MM.1S (cell line): ENCODE data around the gene ZFHX3.

Source experiments
- DNase-seq: peaks from one replicate; pipeline ENCODE4 v3.0.0-alpha.2; 2015
- H2AFZ ChIP-seq: fragments of 300-600 bp; sonication (generic); 2 replicates; pipeline ENCODE4 v1.6.0; 2016; ENCODE audit warnings: antibody characterized with exemption, low read length
- H3F3A ChIP-seq: fragments of 300-600 bp; sonication (generic); 2 replicates; pipeline ENCODE4 v1.6.1; 2016; ENCODE audit warnings: mild to moderate bottlenecking, antibody characterized with exemption, low read length, moderate library complexity, mixed read lengths; ENCODE audit not compliant: insufficient read depth
- H3K27ac ChIP-seq: fragments of 300-600 bp; sonication (generic); 2 replicates; pipeline ENCODE4 v1.5.1; 2016; ENCODE audit warnings: mild to moderate bottlenecking, low read length
- H3K27me3 ChIP-seq: fragments of 300-600 bp; sonication (generic); replicated peaks from 2 replicates; pipeline ENCODE4 v1.6.0; 2016; ENCODE audit warnings: low read length; ENCODE audit not compliant: insufficient read depth
- H3K36me3 ChIP-seq: fragments of 300-600 bp; sonication (generic); replicated peaks from 2 replicates; pipeline ENCODE4 v1.6.1; 2016; ENCODE audit warnings: mild to moderate bottlenecking, low read length, mixed read lengths; ENCODE audit not compliant: insufficient read depth
- H3K4me1 ChIP-seq: fragments of 300-600 bp; sonication (generic); 2 replicates; pipeline ENCODE4 v1.6.1; 2016; ENCODE audit warnings: low read length, mixed read lengths
- H3K4me2 ChIP-seq: fragments of 300-600 bp; sonication (generic); 2 replicates; pipeline ENCODE4 v1.6.0; 2016; ENCODE audit warnings: low read depth, low read length
- H3K4me3 ChIP-seq: fragments of 300-600 bp; sonication (generic); 2 replicates; pipeline ENCODE4 v1.5.1; 2016; ENCODE audit warnings: low read length, mixed read lengths
- H3K79me2 ChIP-seq: fragments of 300-600 bp; sonication (generic); 2 replicates; pipeline ENCODE4 v1.6.1; 2016; ENCODE audit warnings: mixed run types, low read length, mixed read lengths
- H3K9ac ChIP-seq: fragments of 300-600 bp; sonication (generic); 2 replicates; pipeline ENCODE4 v1.6.1; 2016; ENCODE audit warnings: low read length, mixed read lengths
- H3K9me2 ChIP-seq: fragments of 300-600 bp; sonication (generic); replicated peaks from 2 replicates; pipeline ENCODE4 v1.6.1; 2016; ENCODE audit warnings: mild to moderate bottlenecking, low read length, mixed read lengths; ENCODE audit not compliant: insufficient read depth
- H3K9me3 ChIP-seq: fragments of 300-600 bp; sonication (generic); replicated peaks from 2 replicates; pipeline ENCODE4 v1.6.1; 2016; ENCODE audit warnings: mild to moderate bottlenecking, low read length, mixed read lengths; ENCODE audit not compliant: insufficient read depth
- H4K20me1 ChIP-seq: fragments of 300-600 bp; sonication (generic); 2 replicates; pipeline ENCODE4 v1.6.1; 2016; ENCODE audit warnings: mild to moderate bottlenecking, low read length, moderate library complexity, mixed read lengths; ENCODE audit not compliant: insufficient read depth
- EZH2 ChIP-seq: fragments of 300-600 bp; sonication (generic); optimal IDR thresholded peaks from 2 replicates; pipeline ENCODE3; 2017; ENCODE audit warnings: low read depth, mild to moderate bottlenecking, antibody characterized with exemption, low read length, mixed read lengths
- EZH2phosphoT487 ChIP-seq: fragments of 300-600 bp; sonication (generic); IDR thresholded peaks from 2 replicates; pipeline ENCODE4 v1.6.1; 2018; ENCODE audit warnings: antibody characterized with exemption, low read length
- TF ChIP-seq, protein P1 (sequence below): fragments of 300-600 bp; sonication (generic); IDR thresholded peaks from 2 replicates; pipeline ENCODE4 v1.5.1; 2016; ENCODE audit warnings: antibody characterized with exemption, low read length, mixed read lengths

The ZFHX3 gene

DNA sequence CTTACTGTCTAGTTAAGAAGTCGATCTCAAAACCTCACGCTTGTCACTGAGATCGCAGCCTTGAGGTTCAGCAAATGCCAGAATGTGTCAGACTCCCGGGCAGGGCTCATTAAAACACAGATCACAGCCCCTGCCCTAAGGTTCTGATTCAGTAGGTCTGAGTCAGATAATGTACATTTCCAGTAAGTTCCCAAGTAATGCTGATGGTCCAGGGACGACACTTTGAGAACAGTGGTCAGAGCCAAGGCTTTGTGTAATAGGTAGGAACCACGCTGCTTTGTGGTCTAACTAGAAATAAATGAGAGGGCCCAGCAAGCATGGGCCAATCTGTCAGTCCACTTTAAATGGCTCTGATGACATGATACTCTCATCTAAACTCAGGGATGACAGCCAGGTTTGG is 228.6 kb downstream of the ZFHX3 start:
- no peaks in the 10 kb centered on the region for H3F3A ChIP-seq
- H3K9me3 ChIP-seq, result no peaks in the 10 kb centered on the region
- H3K9me2 ChIP-seq, result no peaks in the 10 kb centered on the region
- TF ChIP-seq EZH2phosphoT487 (no peak), EZH2 (no peak)
- TF ChIP-seq, protein P1, sequence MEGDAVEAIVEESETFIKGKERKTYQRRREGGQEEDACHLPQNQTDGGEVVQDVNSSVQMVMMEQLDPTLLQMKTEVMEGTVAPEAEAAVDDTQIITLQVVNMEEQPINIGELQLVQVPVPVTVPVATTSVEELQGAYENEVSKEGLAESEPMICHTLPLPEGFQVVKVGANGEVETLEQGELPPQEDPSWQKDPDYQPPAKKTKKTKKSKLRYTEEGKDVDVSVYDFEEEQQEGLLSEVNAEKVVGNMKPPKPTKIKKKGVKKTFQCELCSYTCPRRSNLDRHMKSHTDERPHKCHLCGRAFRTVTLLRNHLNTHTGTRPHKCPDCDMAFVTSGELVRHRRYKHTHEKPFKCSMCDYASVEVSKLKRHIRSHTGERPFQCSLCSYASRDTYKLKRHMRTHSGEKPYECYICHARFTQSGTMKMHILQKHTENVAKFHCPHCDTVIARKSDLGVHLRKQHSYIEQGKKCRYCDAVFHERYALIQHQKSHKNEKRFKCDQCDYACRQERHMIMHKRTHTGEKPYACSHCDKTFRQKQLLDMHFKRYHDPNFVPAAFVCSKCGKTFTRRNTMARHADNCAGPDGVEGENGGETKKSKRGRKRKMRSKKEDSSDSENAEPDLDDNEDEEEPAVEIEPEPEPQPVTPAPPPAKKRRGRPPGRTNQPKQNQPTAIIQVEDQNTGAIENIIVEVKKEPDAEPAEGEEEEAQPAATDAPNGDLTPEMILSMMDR, result no peak
- H3K79me2 ChIP-seq, result no peaks in the 10 kb centered on the region
- H3K4me1 ChIP-seq, result no peaks in the 10 kb centered on the region
- no peak overlapping the region for H3K27ac ChIP-seq
- H3K9ac ChIP-seq, result no peak overlapping the region
- H3K4me3 ChIP-seq, result no peak overlapping the region
- no peaks in the 10 kb centered on the region for H4K20me1 ChIP-seq
- no peaks in the 10 kb centered on the region for H3K27me3 ChIP-seq
- H3K4me2 ChIP-seq, result no peak overlapping the region
- H2AFZ ChIP-seq, result no peak overlapping the region
- DNase-seq, result no peak
- H3K36me3 ChIP-seq, result no peaks in the 10 kb centered on the region

- TF ChIP-seq EZH2, result no peak
- no peak for TF ChIP-seq EZH2phosphoT487
- TF ChIP-seq, protein P1, result no peak
- no peak overlapping the region for H2AFZ ChIP-seq
- H3K4me3 ChIP-seq, result no peak overlapping the region
- H3F3A ChIP-seq, result no peaks in the 10 kb centered on the region
- no peaks in the 10 kb centered on the region for H4K20me1 ChIP-seq
- no peak overlapping the region for H3K9ac ChIP-seq
- no peak for DNase-seq
- H3K4me1 ChIP-seq, result no peaks in the 10 kb centered on the region
- H3K36me3 ChIP-seq, result no peaks in the 10 kb centered on the region
- no peaks in the 10 kb centered on the region for H3K27me3 ChIP-seq
- no peak overlapping the region for H3K4me2 ChIP-seq
- no peaks in the 10 kb centered on the region for H3K9me3 ChIP-seq
- H3K27ac ChIP-seq, result no peak overlapping the region
- H3K79me2 ChIP-seq, result no peaks in the 10 kb centered on the region
- no peaks in the 10 kb centered on the region for H3K9me2 ChIP-seq
Observed at GRCh38 chr16:72818236-72818845, 229.6 kb downstream of the ZFHX3 start.

GRCh38 chr16:72815348-72816318 is 232.3 kb downstream of the ZFHX3 start:
- Histone ChIP-seq H3K79me2 (no peaks in the 10 kb centered on the region), H4K20me1 (no peaks in the 10 kb centered on the region), H3K27me3 (no peaks in the 10 kb centered on the region), H3K4me1 (no peaks in the 10 kb centered on the region), H3K4me2 (no peak overlapping the region), H3K9me3 (no peaks in the 10 kb centered on the region), H3K9me2 (no peaks in the 10 kb centered on the region), H3K27ac (no peak overlapping the region), H3K9ac (no peak overlapping the region), H2AFZ (no peak overlapping the region), H3F3A (no peaks in the 10 kb centered on the region), H3K4me3 (no peak overlapping the region), H3K36me3 (no peaks in the 10 kb centered on the region)
- no peak for DNase-seq
- TF ChIP-seq, protein P1, result no peak
- TF ChIP-seq EZH2 (no peak), EZH2phosphoT487 (no peak)
